ENCODE data around the gene SLIT3. TPM values are rescaled to one million over a fixed set of nuclear protein-coding genes. Genes with fewer than 3 reads are reported as not detected.

SLIT3 gene
- total RNA-seq, 3 donors from 2014 or later (not counting 1 experiment from before 2014, with no cell fraction given), result 0.34 to 0.80 TPM; not detected in 1

GRCh38 chr5:169002953-169003555, 297.9 kb downstream of the SLIT3 start:
- ATAC-seq, result no peak
- no peak overlapping the region for H3K4me3 ChIP-seq (ENCODE audit: low read length)
- 92% methylated on average over 6 of the region's 6 CpGs for WGBS (ENCODE audit: insufficient coverage)
- intact Hi-C loops (cut with micrococcal nuclease), result no loop called here
- DNase-seq, result no peak
- no peaks in the 10 kb centered on the region for H3K4me1 Mint-ChIP-seq
- H3K27me3 ChIP-seq (ENCODE audit: control insufficient read depth, insufficient read depth, low read length), result no peaks in the 10 kb centered on the region
- TF ChIP-seq CTCF (IDR thresholded peaks at IDR 0.05), result no peak
- H3K27me3 Mint-ChIP-seq (ENCODE audit: low read depth in 2 of 2), result peaks cover 5 to 6% of the 10 kb centered on the region in 2 donors
- no peaks in the 10 kb centered on the region for H3K9me3 ChIP-seq (ENCODE audit: control insufficient read depth, insufficient read depth, low read length)
- H3K36me3 ChIP-seq (ENCODE audit: control insufficient read depth, insufficient read depth, low read length), result no peaks in the 10 kb centered on the region
- H3K4me3 Mint-ChIP-seq, result no peak overlapping the region
- no peaks in the 10 kb centered on the region for H3K9me3 Mint-ChIP-seq
- H3K27ac ChIP-seq (ENCODE audit: low read length), result no peak overlapping the region
- H3K36me3 Mint-ChIP-seq, result no peaks in the 10 kb centered on the region
- no peak overlapping the region for H3K27ac Mint-ChIP-seq
- H3K4me1 ChIP-seq (ENCODE audit: control insufficient read depth, insufficient read depth, low read length), result no peaks in the 10 kb centered on the region

GRCh38 chr5:169001394-169001793, 299.5 kb downstream of the SLIT3 start:
- peaks cover 3 to 6% of the 10 kb centered on the region in 2 donors for H3K27me3 Mint-ChIP-seq (ENCODE audit: low read depth in 2 of 2)
- intact Hi-C loops (cut with micrococcal nuclease), result no loop called here
- H3K27ac Mint-ChIP-seq, result no peak overlapping the region
- DNase-seq, result no peak
- WGBS (ENCODE audit: insufficient coverage), result no CpG with 5 or more reads among the region's 3 CpGs
- H3K36me3 Mint-ChIP-seq, result no peaks in the 10 kb centered on the region
- H3K4me3 ChIP-seq (ENCODE audit: low read length), result no peak overlapping the region
- no peaks in the 10 kb centered on the region for H3K27me3 ChIP-seq (ENCODE audit: control insufficient read depth, insufficient read depth, low read length)
- no peaks in the 10 kb centered on the region for H3K9me3 ChIP-seq (ENCODE audit: control insufficient read depth, insufficient read depth, low read length)
- no peak for ATAC-seq
- no peak for TF ChIP-seq CTCF (IDR thresholded peaks at IDR 0.05)
- H3K4me1 Mint-ChIP-seq, result no peaks in the 10 kb centered on the region
- H3K27ac ChIP-seq (ENCODE audit: low read length), result no peak overlapping the region
- no peaks in the 10 kb centered on the region for H3K36me3 ChIP-seq (ENCODE audit: control insufficient read depth, insufficient read depth, low read length)
- no peaks in the 10 kb centered on the region for H3K4me1 ChIP-seq (ENCODE audit: control insufficient read depth, insufficient read depth, low read length)
- H3K4me3 Mint-ChIP-seq, result no peak overlapping the region
- H3K9me3 Mint-ChIP-seq, result no peaks in the 10 kb centered on the region

GRCh38 chr5:168995024-168995423, 305.9 kb downstream of the SLIT3 start:
- no peak overlapping the region for H3K27ac Mint-ChIP-seq
- intact Hi-C loops (cut with micrococcal nuclease), result no loop called here
- no peak for TF ChIP-seq CTCF (IDR thresholded peaks at IDR 0.05)
- ATAC-seq (no peak), DNase-seq (no peak)
- H3K36me3 Mint-ChIP-seq, result no peaks in the 10 kb centered on the region
- H3K36me3 ChIP-seq (ENCODE audit: control insufficient read depth, insufficient read depth, low read length), result no peaks in the 10 kb centered on the region
- no peaks in the 10 kb centered on the region for H3K27me3 ChIP-seq (ENCODE audit: control insufficient read depth, insufficient read depth, low read length)
- H3K4me1 Mint-ChIP-seq, result no peaks in the 10 kb centered on the region
- H3K4me3 ChIP-seq (ENCODE audit: low read length), result no peak overlapping the region
- no peak overlapping the region for H3K27ac ChIP-seq (ENCODE audit: low read length)
- H3K27me3 Mint-ChIP-seq (ENCODE audit: low read depth in 2 of 2), result no peaks in the 10 kb centered on the region
- H3K4me3 Mint-ChIP-seq, result no peak overlapping the region
- no peaks in the 10 kb centered on the region for H3K9me3 Mint-ChIP-seq
- 100% methylated on average over 2 of the region's 3 CpGs for WGBS (ENCODE audit: insufficient coverage)
- H3K4me1 ChIP-seq (ENCODE audit: control insufficient read depth, insufficient read depth, low read length), result no peaks in the 10 kb centered on the region
- no peaks in the 10 kb centered on the region for H3K9me3 ChIP-seq (ENCODE audit: control insufficient read depth, insufficient read depth, low read length)

- Mint-ChIP-seq H3K4me3 (no peak overlapping the region), H3K36me3 (no peaks in the 10 kb centered on the region), H3K4me1 (peaks cover 0 to 3% of the 10 kb centered on the region in 2 donors), H3K27me3 (ENCODE audit: low read depth in 2 of 2) (peaks cover 0 to 13% of the 10 kb centered on the region in 2 donors), H3K9me3 (no peaks in the 10 kb centered on the region), H3K27ac (no peak overlapping the region)
- Histone ChIP-seq H3K9me3 (ENCODE audit: control insufficient read depth, insufficient read depth, low read length) (no peaks in the 10 kb centered on the region), H3K27ac (ENCODE audit: low read length) (no peak overlapping the region), H3K4me3 (ENCODE audit: low read length) (no peak overlapping the region), H3K36me3 (ENCODE audit: control insufficient read depth, insufficient read depth, low read length) (no peaks in the 10 kb centered on the region), H3K4me1 (ENCODE audit: control insufficient read depth, insufficient read depth, low read length) (no peaks in the 10 kb centered on the region), H3K27me3 (ENCODE audit: control insufficient read depth, insufficient read depth, low read length) (no peaks in the 10 kb centered on the region)
- no peak for ATAC-seq
- WGBS (ENCODE audit: insufficient coverage), result 83% methylated on average over 11 of the region's 11 CpGs
- no peak for TF ChIP-seq CTCF (IDR thresholded peaks at IDR 0.05)
- intact Hi-C loops (cut with micrococcal nuclease), result no loop called here
- DNase-seq, result no peak
These were observed 308.3 kb downstream of the SLIT3 start for GRCh38 chr5:168992687-168993086.

Measured in natural killer cell (primary cell).